NCI-H82 (cell line): Measurements from ENCODE around the gene THTPA.

Experiments
- DNase-seq: peaks from one replicate; lab custom pipeline; 2025; lab: John Stamatoyannopoulos, UW

Gene THTPA, protein sequence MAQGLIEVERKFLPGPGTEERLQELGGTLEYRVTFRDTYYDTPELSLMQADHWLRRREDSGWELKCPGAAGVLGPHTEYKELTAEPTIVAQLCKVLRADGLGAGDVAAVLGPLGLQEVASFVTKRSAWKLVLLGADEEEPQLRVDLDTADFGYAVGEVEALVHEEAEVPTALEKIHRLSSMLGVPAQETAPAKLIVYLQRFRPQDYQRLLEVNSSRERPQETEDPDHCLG

DNA sequence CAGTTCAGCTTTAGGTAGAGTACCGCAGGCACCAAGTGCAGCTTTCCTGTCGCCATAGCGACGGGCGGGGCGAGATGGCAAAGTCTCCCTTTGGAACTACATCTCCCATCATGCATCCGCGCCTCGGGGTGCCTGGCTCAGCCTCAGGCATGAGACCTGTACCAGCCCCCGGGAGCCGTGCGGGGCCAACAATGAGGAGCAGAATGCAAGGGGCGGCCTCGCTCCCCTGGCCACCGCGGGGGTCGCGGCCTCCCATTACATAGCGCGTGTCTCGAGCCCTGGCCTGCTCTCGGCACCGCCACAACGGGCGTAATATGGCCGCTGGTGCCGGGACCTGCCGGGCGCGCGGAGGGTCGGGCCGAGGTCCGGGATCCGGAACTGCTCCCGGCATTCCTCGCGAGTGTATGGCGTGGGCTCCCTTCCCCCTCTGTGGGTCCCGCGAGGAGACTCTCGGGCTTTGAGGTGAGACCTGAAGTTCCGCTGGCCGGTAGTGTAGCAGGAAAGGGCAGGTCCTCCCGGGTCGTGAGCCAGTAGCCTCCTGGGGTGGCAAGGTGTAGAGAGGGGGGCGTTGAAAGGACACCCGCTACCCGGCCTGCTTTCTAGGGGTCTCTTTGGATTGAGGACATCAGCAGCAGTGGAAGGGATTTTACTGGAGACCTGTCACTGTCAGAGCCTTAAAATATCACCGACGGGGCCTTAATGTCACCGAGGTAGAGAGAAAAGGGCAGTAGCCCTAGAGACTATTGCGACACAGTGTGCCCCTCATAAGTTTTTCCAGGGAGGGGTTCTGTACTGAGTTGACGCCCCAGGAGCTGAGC, at the start of gene THTPA:
Gene THTPA, plus strand, starts transcription at position 390 of the 818 bp plus-strand sequence. CDS start 487 bp downstream, outside the sequence.
- peak; percentile 94 for DNase-seq

DNA sequence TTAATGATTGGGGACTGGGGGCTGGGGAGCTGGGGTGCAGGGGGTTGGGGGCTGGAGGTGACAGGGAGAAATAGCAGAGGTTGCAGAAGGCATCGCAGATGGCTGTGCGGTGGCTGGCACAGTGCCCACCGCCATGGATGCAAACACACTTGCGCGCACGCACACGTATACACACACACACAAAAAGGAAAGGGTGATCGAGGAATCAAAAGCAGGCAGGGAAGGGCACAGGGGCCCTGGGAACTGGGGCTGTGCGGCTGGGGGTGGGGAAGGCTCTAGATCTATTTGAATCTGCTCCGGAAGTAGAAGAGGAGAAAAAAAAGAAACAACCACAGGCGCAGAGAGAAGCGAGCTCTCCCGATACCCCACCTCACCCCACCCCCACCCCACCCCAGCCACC, 43.9 kb upstream of the THTPA start:
- peak; percentile 19 for DNase-seq

DNA sequence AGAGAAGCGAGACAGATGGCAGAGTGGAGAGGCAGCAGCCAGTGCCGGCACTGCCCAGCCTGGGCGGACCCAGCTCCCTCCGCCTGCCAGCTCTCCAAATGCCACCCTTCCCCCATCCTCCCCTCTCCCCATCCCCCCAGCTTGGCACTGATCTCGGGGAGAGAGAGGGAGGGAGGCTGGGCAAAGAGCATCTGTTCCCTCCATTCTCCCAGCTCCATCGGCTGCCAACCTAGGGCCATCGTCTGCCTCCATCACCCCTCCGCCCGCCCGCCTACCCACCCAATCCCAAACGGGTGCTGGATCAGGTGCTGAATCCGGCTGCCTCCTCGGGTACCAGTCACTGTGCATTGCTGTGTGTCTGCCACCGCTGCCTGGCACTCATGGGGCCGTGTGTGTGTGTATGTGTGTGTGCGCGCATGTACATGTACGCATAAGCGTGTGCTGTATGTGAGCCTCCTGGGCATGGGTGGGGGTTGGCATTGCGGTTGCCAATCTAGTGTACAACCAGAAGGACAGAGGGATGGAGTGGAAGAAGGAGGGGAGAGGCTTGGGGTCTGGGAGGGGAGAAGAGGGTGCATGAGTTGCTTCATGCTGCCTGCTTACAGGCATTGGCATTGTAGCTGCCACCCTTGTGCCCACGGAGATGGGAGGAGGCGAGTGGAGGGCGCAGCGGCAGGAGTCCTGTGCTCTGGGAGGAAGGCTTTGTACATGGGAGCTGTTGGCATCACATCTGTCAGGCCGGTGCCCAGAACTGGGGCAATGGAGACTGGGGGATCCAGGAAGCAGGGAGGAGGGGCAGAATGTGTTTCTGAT, 42.9 kb upstream of the THTPA start:
- DNase-seq, result no peak

DNA sequence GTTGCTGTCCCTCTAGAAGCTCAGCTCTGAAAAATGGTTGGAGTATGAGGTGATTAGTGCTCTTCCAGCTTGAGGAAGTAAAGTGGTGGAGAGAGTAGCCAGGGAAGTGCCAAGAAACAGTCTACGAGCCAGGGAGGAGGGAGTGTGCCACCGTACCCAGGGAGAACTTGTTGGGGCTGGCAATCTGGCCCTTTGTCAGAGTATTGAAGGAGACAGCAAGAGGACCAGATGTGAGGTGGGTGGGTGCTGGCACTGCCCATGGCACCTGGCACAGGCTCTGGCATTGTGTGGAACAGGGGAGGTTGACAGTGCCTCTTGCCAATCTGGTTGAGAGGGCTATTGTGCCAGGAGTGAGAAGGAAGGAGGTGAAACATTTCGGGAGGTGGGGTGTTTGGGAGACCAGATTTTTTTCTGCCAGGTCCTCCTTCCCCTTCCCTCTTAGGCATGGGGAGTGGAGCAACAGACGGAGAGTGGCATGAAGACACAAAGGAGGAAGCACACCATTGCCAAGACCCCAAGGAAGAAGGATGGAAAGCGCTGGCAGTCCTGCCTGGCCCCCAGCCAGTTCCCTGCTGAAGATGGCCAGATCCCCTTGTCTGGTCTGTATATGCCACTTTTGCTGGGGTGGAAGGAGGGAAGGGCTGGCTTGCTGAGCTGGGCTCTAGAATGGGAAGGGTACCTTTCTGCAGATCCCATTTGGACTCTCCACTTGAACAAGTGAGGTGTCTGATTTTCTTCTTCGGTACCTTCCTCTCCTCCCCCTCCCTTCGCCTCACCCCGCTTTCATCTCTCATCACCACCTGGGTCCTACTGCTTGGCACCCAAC, 42.0 kb upstream of the THTPA start:
- no peak for DNase-seq

DNA sequence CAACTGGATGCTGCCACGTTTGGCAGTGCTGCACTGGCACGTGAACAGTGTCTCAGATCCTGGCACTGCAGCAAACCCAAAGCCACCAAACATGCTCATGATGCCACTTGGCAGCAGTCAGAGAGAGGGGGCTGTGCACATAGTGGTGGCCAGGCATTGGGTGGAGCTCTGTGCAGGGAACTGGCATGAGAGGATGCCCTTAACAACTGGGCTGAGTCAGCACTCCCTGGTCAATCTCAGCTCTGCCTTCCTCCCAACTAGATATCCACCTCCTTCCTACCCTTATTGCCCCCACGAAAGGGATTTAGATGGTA, 41.5 kb upstream of the THTPA start:
- DNase-seq, result no peak

DNA sequence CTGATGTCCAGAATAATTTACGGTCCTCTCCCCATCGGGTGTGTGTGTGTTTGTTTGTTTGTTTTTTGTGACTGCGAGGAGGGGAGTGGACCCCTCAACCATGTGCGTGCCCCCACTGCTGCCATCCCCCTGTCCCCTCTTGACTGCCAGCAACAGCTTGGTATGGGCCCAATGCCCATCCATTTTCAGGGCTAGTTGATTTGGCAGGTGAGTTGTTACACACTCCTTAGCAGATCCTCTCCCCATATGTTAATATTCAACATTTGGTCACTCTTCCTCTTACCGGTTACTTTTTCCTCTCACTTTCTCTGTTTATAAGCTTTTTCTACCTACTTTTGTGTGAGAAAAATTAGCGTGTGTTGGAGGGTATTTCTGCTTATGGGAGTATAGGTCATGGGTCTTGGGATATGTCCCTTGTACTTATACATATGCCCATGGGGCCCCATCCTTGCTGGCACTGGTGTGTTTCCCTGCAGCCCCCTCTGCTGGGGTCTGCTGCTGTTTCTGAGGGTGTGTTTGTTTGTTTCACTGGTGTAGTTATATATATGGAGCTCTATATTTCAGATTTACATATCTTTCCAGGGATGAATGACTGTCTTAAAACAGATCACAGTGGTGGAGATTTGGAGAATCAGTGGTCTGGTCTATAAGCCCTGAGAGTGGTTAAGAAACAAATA, 38.3 kb upstream of the THTPA start:
- peak; percentile 33 for DNase-seq

DNA sequence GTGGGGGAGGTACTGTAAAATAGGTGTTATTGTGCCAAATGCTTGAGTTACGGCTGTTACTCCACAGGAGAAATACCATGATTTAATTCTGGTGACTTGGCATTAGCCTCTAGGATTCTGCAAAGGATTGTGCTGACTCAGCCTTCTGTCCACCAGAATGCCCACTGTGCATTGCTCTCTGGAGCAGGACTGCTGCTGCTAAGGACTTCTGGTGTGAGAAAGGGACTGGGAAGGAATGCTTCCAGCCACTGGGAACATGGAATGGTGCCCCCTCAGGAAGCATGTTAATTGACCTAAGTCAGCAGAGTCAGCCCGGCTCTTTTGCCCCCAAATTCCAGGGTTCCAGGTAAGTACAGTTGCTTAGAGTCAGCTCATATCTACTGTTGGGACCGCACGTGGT, 37.4 kb upstream of the THTPA start:
- no peak for DNase-seq

DNA sequence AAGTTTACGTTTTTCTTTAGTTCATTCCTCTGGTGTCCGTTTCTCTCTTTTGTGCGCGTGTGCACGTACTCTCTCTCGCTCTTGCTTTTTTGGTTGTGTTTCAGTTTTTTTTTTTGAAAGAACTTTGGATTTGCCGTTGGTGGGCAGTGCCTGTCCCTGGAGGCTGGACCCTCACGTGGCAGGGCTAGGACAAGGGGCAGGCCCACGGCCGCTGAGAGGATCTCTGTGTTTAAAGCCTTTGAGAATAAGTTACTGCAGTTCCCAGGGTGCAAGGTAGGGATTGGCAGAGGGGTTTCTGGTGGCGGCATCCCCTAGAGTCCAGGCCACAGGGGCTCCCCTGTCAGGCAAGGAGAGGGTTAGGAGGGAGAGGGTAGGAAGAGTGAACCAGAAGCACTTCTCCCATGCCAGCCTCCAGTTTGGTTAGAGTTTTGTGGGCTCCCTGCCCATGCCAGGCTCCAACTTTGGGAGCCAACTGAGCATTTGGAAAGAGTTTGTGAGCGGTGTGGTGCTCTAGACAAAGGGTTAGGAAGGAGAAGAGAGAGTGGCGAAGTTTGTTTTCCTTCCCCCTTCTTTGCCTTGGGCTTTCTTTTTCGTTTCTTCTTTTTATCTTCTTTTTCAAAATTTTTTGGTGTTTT, 35.1 kb upstream of the THTPA start:
- no peak for DNase-seq

DNA sequence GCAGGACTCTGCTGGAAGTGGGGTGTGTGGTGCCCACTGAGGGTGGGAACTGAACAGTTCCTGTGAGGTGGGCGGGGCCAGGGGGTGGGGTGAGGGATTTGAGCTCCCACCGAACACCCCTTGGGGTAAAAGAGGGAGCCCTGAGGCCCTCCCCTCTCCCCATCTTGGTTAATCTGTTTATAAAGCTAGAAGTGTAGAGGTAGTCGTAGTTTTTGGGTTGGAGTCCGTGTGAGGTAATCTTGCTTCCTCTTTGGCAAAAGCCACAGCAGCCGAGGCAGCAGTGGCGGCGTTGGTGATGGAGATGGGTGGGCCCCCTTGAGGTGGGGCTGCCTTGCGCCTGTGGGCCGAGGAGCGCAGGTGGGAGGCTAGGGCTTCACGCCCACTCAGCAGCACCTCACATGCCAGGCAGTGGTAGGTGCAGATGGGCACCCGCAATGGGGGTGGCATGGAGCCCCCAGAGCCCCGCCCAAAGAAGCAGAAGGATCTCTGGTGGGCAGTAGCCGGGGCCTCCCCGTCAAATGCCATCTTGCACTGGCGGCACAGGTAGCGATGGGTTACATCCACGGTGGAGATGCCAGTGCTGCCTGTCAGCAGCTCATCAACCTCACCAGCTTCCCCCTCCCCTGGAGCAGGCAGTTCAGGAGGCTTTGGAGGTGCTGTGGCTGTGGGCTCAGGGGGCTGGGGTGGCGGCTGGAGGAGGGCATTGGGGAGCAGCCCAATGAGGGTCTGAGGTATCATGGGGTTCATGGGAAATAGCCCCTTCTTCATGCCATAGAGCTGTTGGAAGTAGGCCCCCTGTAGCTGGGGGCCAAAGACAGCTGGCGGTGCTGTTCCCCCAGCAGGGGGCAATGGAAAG, 34.1 kb upstream of the THTPA start:
- DNase-seq, result no peak

DNA sequence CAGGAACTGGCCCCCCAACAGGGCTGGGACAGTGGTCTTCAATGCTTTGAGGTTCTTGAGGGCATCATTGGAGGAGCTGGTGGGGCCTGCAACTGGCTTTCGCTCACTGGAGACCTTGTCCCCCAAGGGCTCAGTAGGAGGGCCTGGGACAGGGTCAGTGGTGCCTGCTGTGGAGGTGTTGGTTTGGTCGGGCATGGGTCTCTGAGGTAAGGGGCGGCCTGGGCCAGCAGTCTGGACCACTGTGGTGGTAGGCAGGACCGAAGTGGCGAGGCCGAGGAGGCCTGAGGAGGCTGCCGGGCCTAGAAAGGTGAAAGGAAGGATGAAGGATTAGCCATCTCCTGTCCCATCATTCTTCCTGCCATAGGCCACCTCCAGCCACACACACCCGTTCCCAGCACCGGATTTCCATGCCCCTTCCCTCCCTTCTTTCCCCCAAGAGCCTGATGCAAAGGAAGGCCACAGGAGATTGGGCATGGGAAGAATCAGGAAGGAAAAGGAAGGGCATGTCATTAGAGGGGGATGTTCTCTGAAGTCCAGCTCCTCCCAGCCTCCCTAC, 33.4 kb upstream of the THTPA start:
- no peak for DNase-seq

DNA sequence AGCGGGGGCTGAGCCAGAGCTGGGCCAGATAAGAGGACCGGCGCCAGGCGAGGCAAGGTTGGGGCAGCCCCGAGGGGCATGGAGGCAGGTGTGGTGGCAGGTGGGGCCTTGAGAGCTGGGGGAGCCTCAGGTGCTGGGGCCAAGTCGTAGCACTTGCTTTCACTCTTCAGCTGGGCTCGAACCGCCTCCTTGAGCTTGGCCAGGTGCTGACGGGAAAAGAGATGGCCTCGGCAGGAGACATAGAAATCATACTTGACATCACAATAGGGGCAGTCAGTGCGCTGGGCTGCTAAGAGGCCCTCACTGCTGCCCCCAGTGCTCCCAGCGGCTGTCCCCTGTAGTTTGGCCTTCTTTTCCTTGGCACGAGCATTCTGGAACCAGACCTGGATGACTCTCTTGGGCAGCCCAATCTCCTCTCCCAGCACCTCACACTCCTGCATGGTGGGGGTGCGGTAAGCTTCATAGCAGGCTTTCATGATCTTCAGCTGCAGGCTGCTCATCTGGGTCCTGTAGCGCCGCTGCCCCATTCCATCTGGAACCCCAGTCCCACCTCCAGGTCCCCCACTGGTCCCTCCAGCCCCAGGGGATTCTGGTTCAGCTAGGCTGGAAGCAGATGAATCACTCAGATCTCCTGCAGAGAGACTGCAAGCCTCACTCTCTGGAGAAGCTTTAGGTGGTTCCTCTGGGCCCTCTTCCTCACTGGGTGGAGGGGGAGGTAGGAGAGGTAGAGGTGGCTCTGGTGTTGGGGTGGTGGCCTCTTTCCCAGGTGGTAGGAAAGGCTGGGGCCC, 32.6 kb upstream of the THTPA start:
- no peak for DNase-seq

DNA sequence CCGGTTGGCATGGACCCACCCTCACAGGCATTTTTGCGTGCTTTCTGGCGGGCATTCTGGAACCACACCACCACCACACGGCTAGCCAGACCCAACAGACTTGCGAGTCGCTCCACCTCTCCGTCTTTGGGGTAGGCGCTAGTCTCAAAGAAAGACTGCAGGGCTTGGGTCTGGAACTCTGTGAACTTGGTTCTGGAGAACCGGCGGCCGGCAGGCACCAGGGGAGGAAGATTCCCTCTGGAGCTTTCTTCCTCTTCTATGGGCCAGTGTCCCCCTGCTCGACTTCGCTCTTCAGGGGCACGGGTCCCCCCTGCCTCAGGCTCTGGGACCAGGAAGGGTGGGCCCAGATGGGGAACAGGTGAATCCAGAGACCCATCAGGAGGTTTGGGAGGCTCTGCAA, 31.1 kb upstream of the THTPA start:
- no peak for DNase-seq

DNA sequence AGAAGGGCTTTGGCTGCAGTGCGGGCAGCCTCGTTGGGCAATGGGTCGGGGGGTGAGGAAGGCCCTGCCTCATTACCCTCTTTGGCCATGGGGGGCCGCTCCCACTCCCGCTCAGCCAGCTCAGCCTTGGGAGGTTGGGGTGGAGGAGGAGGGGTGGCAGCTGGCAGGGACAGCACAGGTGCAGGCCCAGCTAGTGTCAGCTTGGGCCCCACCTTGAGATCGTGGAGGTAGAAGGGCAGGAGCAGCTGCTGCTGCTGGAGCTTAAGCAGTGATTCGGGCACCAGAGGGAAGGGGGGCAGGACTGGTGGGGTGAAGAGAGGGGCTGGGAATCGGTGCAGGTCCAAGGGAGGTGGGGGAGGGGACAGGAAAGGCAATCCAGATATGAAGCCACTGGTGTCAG, 30.5 kb upstream of the THTPA start:
- peak; percentile 18 for DNase-seq

DNA sequence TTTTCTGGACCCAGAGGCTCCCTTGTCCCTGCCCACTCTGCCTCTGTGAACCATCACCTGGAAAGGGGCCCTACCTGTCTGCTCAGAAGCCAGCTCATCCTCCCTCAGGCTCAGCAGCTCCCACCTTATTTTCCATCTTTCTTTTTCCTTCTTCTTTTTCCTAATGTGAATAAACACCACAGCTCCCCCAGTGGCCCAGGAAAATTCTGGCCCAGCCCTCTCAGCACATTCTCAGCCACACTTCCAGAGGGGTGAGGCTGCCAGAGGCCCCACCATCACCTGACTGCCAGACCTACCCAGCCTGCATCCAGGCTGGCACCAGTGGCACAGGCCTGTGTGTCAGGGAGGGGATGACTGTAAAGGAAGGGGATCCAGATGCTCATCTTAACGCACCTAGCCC, 27.5 kb upstream of the THTPA start:
- peak; percentile 10 for DNase-seq

DNA sequence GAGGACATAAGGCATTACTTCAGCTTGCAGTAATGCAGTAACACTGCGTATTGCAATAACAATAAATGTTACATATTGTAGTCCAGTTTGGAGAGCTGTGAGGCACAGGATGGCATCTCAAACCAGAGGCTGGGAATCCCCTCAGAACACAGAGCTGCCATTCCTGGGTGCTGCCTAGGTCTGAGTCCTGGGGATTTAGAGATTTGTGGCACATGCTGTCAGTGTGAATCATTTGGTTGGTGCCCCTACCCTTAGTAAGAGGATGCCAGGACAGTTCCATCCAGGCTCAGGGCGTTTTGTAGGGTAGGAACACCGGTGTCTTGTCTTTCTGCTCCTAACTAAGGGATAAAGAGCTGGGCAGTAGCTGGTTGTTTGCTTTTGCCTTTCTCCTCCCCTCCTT, 27.1 kb upstream of the THTPA start:
- no peak for DNase-seq

DNA sequence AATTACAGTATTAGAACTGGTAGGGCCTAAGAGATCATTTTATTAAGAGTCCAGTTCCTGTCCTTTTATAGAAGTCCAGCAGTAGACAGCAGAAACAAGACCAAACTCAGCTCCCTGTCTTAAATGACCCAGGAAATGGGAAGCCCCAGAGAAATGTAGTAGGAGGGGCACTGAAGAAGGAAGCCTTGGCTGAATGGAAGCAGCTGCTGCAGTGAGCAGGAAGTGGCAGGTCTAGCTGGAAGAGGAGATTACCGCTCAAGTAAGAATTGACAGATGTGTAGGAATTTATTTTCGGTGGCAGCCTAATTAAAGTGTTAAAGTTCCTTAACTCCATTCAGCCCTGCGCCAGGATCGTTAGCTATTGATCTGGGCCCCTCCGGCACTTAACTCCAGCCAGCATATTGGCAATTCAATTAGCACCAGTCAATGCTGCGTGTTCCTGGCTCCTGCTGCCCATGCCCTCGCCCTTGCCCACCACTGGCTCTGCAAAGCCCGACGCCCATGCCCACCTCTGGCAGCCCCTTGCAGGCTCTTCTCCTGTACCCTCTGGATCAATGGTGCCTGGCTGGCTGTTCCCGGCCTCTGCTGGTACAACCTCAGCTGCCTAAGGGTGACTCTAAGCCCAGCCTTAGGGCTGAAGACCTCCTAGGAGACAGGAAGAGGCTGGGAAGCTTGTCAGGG, 25.6 kb upstream of the THTPA start:
- DNase-seq, result peak; percentile 81

DNA sequence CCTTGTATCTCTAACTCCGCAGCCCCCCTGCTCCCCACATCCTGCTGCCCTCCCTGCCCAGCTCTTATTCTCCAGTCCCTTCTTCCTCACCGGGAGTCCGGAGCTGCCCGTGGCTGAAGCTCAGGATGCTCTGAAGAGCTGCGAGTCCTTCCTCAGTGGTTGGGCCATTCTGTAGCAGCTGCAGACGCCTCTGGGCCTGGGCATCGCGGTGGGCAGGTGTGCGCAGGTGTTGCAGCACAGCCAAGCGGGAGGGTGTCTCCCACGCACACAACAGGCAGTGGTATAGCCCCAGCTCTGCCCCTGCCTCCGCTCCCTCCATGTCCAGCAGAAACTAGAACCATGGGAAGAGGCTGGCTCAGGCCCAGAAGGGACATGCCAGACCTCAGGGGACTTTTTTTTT, 24.7 kb upstream of the THTPA start:
- no peak for DNase-seq

DNA sequence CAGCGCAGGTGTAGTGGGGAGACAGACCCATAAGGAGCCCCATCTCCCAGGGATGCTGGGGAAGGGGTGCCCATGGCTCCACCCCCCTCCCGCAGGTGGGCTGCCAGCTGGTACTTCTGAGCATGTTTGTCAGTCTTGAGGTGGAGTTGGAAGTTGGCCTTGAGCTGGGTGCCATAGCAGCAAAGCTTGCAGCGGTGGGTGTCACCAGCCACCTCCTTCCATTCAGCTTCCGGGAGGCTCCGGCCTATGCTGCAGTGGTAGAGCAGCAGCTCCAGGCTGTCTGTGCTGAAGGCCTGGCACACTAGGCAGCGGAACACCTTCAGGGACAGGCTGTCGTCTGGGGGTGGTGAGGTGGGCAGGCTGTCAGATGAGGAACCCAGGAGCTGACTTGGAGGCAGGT, 23.4 kb upstream of the THTPA start:
- DNase-seq, result no peak
